Gastrocnemius medialis (tissue), 4 donors: ENCODE measurements around the gene OR2H2. TPM values are rescaled to one million over a fixed set of nuclear protein-coding genes. Genes with fewer than 3 reads are reported as not detected.

ENCODE experiments used
- ATAC-seq, 2 donors: fragments of 150-250 bp; one replicate each; pipeline ENCODE4 v1.9.1; 2016
- DNase-seq, 2 donors: peaks; one replicate each; pipeline ENCODE4 v3.0.0-alpha.2; 2019
- H3K27ac ChIP-seq, 4 donors: fragments of 200-600 bp; sonication (generic); 1 replicate in 1 of 4; 2 replicates in 3 of 4; pipeline ENCODE4 v1.5.1; 2016 to 2018; ENCODE audit warnings: mild to moderate bottlenecking in 2 of 4, moderate library complexity in 1 of 4
- H3K27me3 ChIP-seq, 3 donors: fragments of 200-600 bp; sonication (generic) in 2 of 3; 1 replicate in 1 of 3; 2 replicates in 2 of 3; pipeline versions ENCODE4 v1.5.1 to v1.6.0; 2016 to 2019; ENCODE audit warnings: mild to moderate bottlenecking in 1 of 3, moderate library complexity in 1 of 3
- H3K36me3 ChIP-seq, 2 donors: fragments of 200-600 bp; sonication (generic) in 1 of 2; one replicate each; pipeline ENCODE4 v1.5.1; 2017 to 2018
- H3K4me1 ChIP-seq, 2 donors: fragments of 200-600 bp; sonication (generic) in 1 of 2; one replicate each; pipeline ENCODE4 v1.5.1; 2016 to 2017; ENCODE audit warnings: mild to moderate bottlenecking in 2 of 2
- H3K4me3 ChIP-seq, 4 donors: fragments of 200-600 bp; sonication (generic) in 3 of 4; 1 replicate in 1 of 4; 2 replicates in 3 of 4; pipeline ENCODE4 v1.5.1; 2016 to 2019; ENCODE audit warnings: mild to moderate bottlenecking in 2 of 4
- H3K9me3 ChIP-seq, 3 donors: fragments of 200-600 bp; sonication (generic) in 2 of 3; 1 replicate in 1 of 3; 2 replicates in 2 of 3; pipeline ENCODE4 v1.5.1; 2016 to 2019
- CTCF ChIP-seq, 5 experiments: fragments of 450-650 bp in 3 of 5; fragments of 200-600 bp in 2 of 5; sonication (generic) in 2 of 5; IDR thresholded peaks in 4 of 5; conservative IDR thresholded peaks in 1 of 5; 1 replicate in 4 of 5; 2 replicates in 1 of 5; pipeline ENCODE4 v1.5.1; 2016 to 2019; ENCODE audit warnings: antibody characterized with exemption in 5 of 5, mild to moderate bottlenecking in 3 of 5, moderate library complexity in 3 of 5
- POLR2A ChIP-seq, 2 donors: fragments of 450-650 bp; IDR thresholded peaks; one replicate each; pipeline ENCODE4 v1.6.1; 2017; ENCODE audit warnings: antibody characterized with exemption in 2 of 2, mild to moderate bottlenecking in 2 of 2, moderate library complexity in 2 of 2
- in situ Hi-C, 4 donors: fragments of 200-750 bp; cut with MboI; loops; one replicate each; pipeline versions ENCODE4 v1.15.0 to v1.8.0; 2017; ENCODE audit warnings: low sequenced_read_pairs in 4 of 4
- intact Hi-C: fragments of 100-400 bp; cut with DNase I; formaldehyde crosslinking; loops from one replicate; pipeline ENCODE4 v1.15.1; 2023; ENCODE audit warnings: low total_unique reads
- total RNA-seq, 4 donors: library from RNA; depleted of rRNA; stranded (reverse); fragments of >200 nt; gene quantifications; one replicate each; pipeline versions ENCODE4 v1.1.0 to v1.2.3, GENCODE V29; 2016

Gene OR2H2
- not detected for total RNA-seq

GRCh38 chr6:29584821-29585220, at the start of gene OR2H2:
TSS of gene OR2H2 (plus strand) at chr6:29585121. CDS start at chr6:29587945, 2,824 bp downstream.
- no peak within 1 kb of the TSS for H3K27ac ChIP-seq
- intact Hi-C loops, result loop anchor here (5.0 kb wide), 1 partner anchor 898 kb away; no protein-coding TSS in a partner anchor
- DNase-seq (no peak), ATAC-seq (no peak)
- peaks cover 0 to 11% (median 0%) of the 10 kb centered on the region in 3 donors for H3K27me3 ChIP-seq
- no peaks in the 10 kb centered on the region for H3K36me3 ChIP-seq
- no peaks in the 10 kb centered on the region for H3K4me1 ChIP-seq
- TF ChIP-seq POLR2A (IDR thresholded peaks at IDR 0.05) (no peak), CTCF (IDR thresholded peaks at IDR 0.05 in 4 of 5, conservative IDR thresholded peaks at IDR 0.05 in 1 of 5) (no peak)
- no peaks in the 10 kb centered on the region for H3K9me3 ChIP-seq
- H3K4me3 ChIP-seq, result no peak within 1 kb of the TSS
- in situ Hi-C loops, result loop anchor here in 3 of 4 donors (25.0 kb wide), 1 partner anchor 898 kb away; no protein-coding TSS in a partner anchor

DNA sequence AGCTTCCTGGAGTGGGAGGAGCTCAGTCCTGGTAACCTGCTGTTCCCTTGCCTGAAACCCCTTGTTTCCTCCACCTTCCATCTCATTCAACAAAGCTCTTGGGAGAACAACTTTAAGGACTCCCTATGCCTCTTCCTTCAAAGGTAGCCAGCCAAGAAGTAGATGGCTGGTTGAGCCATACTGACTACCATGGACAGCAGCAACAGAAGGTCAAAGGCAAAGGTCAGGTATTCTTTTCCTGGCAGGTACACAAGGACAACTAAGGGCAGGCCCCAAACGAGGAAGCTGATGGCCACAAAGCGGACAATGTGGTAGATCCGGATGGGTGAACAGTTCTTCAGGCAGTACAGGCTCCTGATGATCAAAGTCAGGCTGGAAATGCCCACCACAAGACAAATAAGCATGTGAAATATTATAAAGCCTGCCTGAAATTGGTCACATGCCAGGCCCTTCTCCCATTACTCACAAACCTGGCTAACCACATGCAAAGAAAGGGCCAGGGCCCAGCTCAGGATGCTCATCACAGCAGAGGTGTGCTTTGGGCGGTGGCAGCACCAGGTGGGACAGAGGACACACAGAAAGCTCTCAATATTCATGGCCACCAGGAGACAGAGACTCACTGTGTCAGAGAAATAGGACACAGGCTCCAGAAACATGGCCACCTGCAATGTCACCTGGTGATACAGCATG, 47.1 kb upstream of the OR2H2 start:
- no peaks in the 10 kb centered on the region for H3K4me1 ChIP-seq
- H3K4me3 ChIP-seq, result no peak overlapping the region
- no peaks in the 10 kb centered on the region for H3K9me3 ChIP-seq
- no peak for ATAC-seq
- in situ Hi-C loops (no loop called here), intact Hi-C loops (no loop called here)
- TF ChIP-seq CTCF (IDR thresholded peaks at IDR 0.05 in 4 of 5, conservative IDR thresholded peaks at IDR 0.05 in 1 of 5), result no peak
- TF ChIP-seq POLR2A (IDR thresholded peaks at IDR 0.05), result no peak
- no peaks in the 10 kb centered on the region for H3K27me3 ChIP-seq
- no peaks in the 10 kb centered on the region for H3K36me3 ChIP-seq
- no peak for DNase-seq
- H3K27ac ChIP-seq, result no peak overlapping the region

- H3K4me3 ChIP-seq, result no peak overlapping the region
- H3K4me1 ChIP-seq, result no peaks in the 10 kb centered on the region
- H3K27me3 ChIP-seq, result peaks cover 0 to 3% (median 0%) of the 10 kb centered on the region in 3 donors
- no peaks in the 10 kb centered on the region for H3K36me3 ChIP-seq
- no peaks in the 10 kb centered on the region for H3K9me3 ChIP-seq
- intact Hi-C loops (no loop called here), in situ Hi-C loops (no loop called here)
- ATAC-seq, result no peak
- TF ChIP-seq POLR2A (IDR thresholded peaks at IDR 0.05) (no peak), CTCF (IDR thresholded peaks at IDR 0.05 in 4 of 5, conservative IDR thresholded peaks at IDR 0.05 in 1 of 5) (no peak)
- no peak for DNase-seq
- H3K27ac ChIP-seq, result no peak overlapping the region
Observed at GRCh38 chr6:29547573-29547972, 37.3 kb upstream of the OR2H2 start.

DNA sequence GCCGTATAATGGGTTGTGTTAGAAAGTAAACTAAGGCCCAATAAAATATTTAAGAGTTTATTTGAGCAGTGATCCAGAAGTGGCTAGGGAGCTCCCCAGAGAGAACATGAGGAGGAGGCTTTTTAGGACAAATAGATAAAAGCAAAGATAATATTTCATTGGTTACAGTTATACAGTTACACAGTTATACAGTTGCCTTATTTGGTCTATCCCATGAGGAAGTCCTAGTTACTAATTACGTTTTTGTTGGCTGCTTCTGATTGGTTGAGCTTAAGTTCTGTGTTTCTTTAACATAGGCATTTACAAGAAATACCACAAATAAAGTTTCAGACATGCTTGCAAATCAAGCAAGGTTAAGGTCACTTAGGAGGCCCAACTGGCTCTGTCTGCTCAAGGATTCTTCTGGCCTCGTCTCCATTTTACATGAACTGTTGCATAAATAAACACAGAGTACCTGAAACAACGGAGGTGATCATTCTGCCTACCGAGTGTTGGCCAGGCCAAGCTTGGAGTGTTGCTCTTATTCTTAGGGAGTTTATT, 32.3 kb upstream of the OR2H2 start:
- peaks cover 26 to 40% (median 36%) of the 10 kb centered on the region in 3 donors for H3K27me3 ChIP-seq
- no peaks in the 10 kb centered on the region for H3K9me3 ChIP-seq
- DNase-seq (no peak), ATAC-seq (peak in 1 of 2 donors; percentile 83)
- TF ChIP-seq POLR2A (IDR thresholded peaks at IDR 0.05), result no peak
- no peak for TF ChIP-seq CTCF (IDR thresholded peaks at IDR 0.05 in 4 of 5, conservative IDR thresholded peaks at IDR 0.05 in 1 of 5)
- peak overlapping the region; percentile 23 to 49 (median 31) for H3K4me3 ChIP-seq
- in situ Hi-C loops, result no loop called here
- H3K27ac ChIP-seq, result no peak overlapping the region
- intact Hi-C loops, result no loop called here
- H3K4me1 ChIP-seq, result peaks cover 0 to 12% of the 10 kb centered on the region in 2 donors
- H3K36me3 ChIP-seq, result no peaks in the 10 kb centered on the region
